GM19452 (cell line): Measurements from ENCODE around the gene ATP2C2.

ENCODE experiments used
- ATAC-seq: cut with Tn5 transposase; IDR thresholded peaks from one replicate; pipeline ENCODE4 v1.9.1; 2021; ENCODE audit not compliant: unreplicated experiment

Gene ATP2C2

GRCh38 chr16:84486551-84487235, 118.4 kb downstream of the ATP2C2 start:
- ATAC-seq: no peak

- ATAC-seq: no peak
Observed at GRCh38 chr16:84487358-84487757, 119.0 kb downstream of the ATP2C2 start.

GRCh38 chr16:84489131-84489530, 120.8 kb downstream of the ATP2C2 start:
- ATAC-seq: no peak

- ATAC-seq: no peak
Observed at GRCh38 chr16:84495506-84495905, 127.2 kb downstream of the ATP2C2 start.

- ATAC-seq: no peak
Observed at GRCh38 chr16:84496991-84497390, 128.7 kb downstream of the ATP2C2 start.

GRCh38 chr16:84497418-84498222, 129.3 kb downstream of the ATP2C2 start:
- no peak for ATAC-seq

GRCh38 chr16:84498223-84498610, 129.9 kb downstream of the ATP2C2 start:
- ATAC-seq: no peak

GRCh38 chr16:84498859-84499620, 130.7 kb downstream of the ATP2C2 start:
- ATAC-seq: no peak

GRCh38 chr16:84499638-84500037, 131.3 kb downstream of the ATP2C2 start:
- ATAC-seq: no peak

GRCh38 chr16:84500531-84500930, 132.2 kb downstream of the ATP2C2 start:
- ATAC-seq: no peak

- ATAC-seq: no peak
Observed at GRCh38 chr16:84501077-84501735, 132.9 kb downstream of the ATP2C2 start.

GRCh38 chr16:84502075-84502474, 133.7 kb downstream of the ATP2C2 start:
- no peak for ATAC-seq

- no peak for ATAC-seq
Observed at GRCh38 chr16:84502581-84502980, 134.2 kb downstream of the ATP2C2 start.

- ATAC-seq: no peak
Observed at GRCh38 chr16:84503751-84504395, 135.5 kb downstream of the ATP2C2 start.

GRCh38 chr16:84504420-84505248, 136.3 kb downstream of the ATP2C2 start, which contains the start of gene MEAK7:
Gene MEAK7, minus strand, starts transcription at chr16:84504659. Its CDS starts 6,573 bp downstream, at chr16:84498086.
- peak; percentile 97 for ATAC-seq

GRCh38 chr16:84505249-84506187, 137.2 kb downstream of the ATP2C2 start:
- ATAC-seq: no peak

GRCh38 chr16:84507011-84507982, 139.0 kb downstream of the ATP2C2 start:
- no peak for ATAC-seq
